GM18505 (cell line): ENCODE results near the gene ZNF354C.

Source experiments
- ATAC-seq: cut with Tn5 transposase; IDR thresholded peaks from one replicate; pipeline ENCODE4 v1.9.1; 2021; ENCODE audit not compliant: unreplicated experiment
- POLR2A ChIP-seq: IDR thresholded peaks from 4 replicates; pipeline ENCODE4 v1.6.1; 2011; ENCODE audit warnings: borderline replicate concordance; ENCODE audit not compliant: insufficient read depth, insufficient read length; ENCODE audit errors: extremely low read depth

Gene ZNF354C

GRCh38 chr5:179060116-179061008, at the start of gene ZNF354C:
Gene ZNF354C (plus strand): TSS chr5:179060373. CDS start chr5:179062069, 1,696 bp downstream.
- no peak for TF ChIP-seq POLR2A
- ATAC-seq = peak; percentile 87

- peak; percentile 45 for TF ChIP-seq POLR2A
- peak; percentile 92 for ATAC-seq
Measured at GRCh38 chr5:179023528-179024189, 36.5 kb upstream of the ZNF354C start, which contains the start of gene ZNF879. Gene ZNF879 (plus strand): TSS chr5:179023804. CDS start chr5:179025005, 1,201 bp downstream.

GRCh38 chr5:179033004-179033580, 27.1 kb upstream of the ZNF354C start:
- no peak for TF ChIP-seq POLR2A
- no peak for ATAC-seq

- no peak for ATAC-seq
- TF ChIP-seq POLR2A = no peak
Measured at GRCh38 chr5:179044765-179045164, 15.4 kb upstream of the ZNF354C start.

GRCh38 chr5:179051784-179052183, 8.4 kb upstream of the ZNF354C start:
- no peak for TF ChIP-seq POLR2A
- ATAC-seq = no peak

- no peak for TF ChIP-seq POLR2A
- no peak for ATAC-seq
Measured at GRCh38 chr5:179054036-179054785, 6.0 kb upstream of the ZNF354C start.

- ATAC-seq = no peak
- no peak for TF ChIP-seq POLR2A
Measured at GRCh38 chr5:179054876-179055275, 5.3 kb upstream of the ZNF354C start.

- no peak for TF ChIP-seq POLR2A
Measured at GRCh38 chr5:179055436-179055835, 4.7 kb upstream of the ZNF354C start.

GRCh38 chr5:179055841-179056240, 4.3 kb upstream of the ZNF354C start:
- no peak for ATAC-seq
- no peak for TF ChIP-seq POLR2A

More at GRCh38 chr5:179055436-179055835, 4.7 kb upstream of the ZNF354C start:
- ATAC-seq = no peak

- ATAC-seq = no peak
- TF ChIP-seq POLR2A = no peak
Measured at GRCh38 chr5:179061025-179061424, 852 bp downstream of the ZNF354C start.

GRCh38 chr5:179065703-179066102, 5.5 kb downstream of the ZNF354C start:
- no peak for TF ChIP-seq POLR2A
- ATAC-seq = no peak

GRCh38 chr5:179079165-179079987, 19.2 kb downstream of the ZNF354C start:
- no peak for TF ChIP-seq POLR2A
- ATAC-seq = no peak
